22Rv1 (cell line): ENCODE data around the gene SH3GLB1.

Experiments used
- CTCF ChIP-seq: fragments of 450-650 bp; IDR thresholded peaks from 2 replicates; pipeline ENCODE4 v1.5.1; 2017; ENCODE audit warnings: mild to moderate bottlenecking
- ZFX ChIP-seq: fragments of 450-650 bp; IDR thresholded peaks from 2 replicates; pipeline ENCODE4 v1.6.1; 2017; ENCODE audit warnings: antibody characterized with exemption, borderline replicate concordance

GRCh38 chr1:86758570-86758969 is 54.2 kb downstream of the SH3GLB1 start:
- TF ChIP-seq CTCF (no peak), ZFX (no peak)
